ENCODE results near the gene SF3B2.
"Not testable (repeated sequence)": the region's sequence is repeated elsewhere in the genome, so short reads cannot be mapped to it uniquely, and the experiment has no call there.

SF3B2 gene, protein sequence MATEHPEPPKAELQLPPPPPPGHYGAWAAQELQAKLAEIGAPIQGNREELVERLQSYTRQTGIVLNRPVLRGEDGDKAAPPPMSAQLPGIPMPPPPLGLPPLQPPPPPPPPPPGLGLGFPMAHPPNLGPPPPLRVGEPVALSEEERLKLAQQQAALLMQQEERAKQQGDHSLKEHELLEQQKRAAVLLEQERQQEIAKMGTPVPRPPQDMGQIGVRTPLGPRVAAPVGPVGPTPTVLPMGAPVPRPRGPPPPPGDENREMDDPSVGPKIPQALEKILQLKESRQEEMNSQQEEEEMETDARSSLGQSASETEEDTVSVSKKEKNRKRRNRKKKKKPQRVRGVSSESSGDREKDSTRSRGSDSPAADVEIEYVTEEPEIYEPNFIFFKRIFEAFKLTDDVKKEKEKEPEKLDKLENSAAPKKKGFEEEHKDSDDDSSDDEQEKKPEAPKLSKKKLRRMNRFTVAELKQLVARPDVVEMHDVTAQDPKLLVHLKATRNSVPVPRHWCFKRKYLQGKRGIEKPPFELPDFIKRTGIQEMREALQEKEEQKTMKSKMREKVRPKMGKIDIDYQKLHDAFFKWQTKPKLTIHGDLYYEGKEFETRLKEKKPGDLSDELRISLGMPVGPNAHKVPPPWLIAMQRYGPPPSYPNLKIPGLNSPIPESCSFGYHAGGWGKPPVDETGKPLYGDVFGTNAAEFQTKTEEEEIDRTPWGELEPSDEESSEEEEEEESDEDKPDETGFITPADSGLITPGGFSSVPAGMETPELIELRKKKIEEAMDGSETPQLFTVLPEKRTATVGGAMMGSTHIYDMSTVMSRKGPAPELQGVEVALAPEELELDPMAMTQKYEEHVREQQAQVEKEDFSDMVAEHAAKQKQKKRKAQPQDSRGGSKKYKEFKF

DNA sequence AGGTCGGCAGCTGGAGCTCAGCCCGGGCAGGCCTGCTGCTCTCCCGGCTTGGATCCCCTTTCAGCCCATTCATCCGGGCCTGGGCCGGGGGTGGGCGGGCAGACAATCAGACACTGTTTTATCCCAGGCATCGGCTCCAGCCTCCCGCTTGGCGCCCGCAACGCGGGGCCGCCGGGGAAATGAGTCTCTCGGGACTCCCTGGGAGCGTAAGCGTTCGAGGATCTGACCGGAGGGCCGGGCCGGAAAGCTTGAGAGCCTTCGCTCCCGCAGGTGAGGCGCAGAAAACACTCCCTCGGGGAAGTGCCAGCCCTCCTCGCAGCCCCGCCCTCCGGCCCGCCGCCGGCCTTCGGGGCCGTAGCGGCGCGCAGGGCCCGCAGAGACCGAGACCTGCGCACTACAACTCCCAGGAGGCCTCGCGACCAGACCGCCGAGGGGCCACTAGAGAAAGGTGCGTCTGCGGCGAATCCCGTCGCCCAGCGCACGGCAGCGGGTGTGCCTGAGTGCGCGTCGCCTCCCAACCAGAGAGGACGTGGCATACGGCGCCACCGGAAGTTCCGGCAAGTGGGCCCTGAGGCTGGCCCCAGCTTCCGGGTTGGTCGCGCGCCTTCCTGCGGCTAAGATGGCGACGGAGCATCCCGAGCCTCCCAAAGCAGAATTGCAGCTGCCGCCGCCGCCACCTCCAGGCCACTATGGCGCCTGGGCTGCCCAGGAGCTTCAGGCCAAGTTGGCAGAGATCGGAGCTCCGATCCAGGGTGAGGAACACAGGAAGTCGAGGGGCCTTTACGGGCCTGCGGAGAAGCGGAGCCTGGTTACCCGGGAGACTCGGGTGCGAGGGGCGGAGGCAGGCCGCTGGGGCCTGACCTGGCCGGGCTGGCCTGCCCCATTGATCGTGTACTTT is at the start of gene SF3B2:
Gene SF3B2, plus strand, starts transcription at position 599 of the 898 bp plus-strand sequence. Its CDS starts 21 bp downstream, at position 620.
- DNase-seq (ENCODE audit: low read depth in 2 of 2), result peak; percentile 93 to 97

DNA sequence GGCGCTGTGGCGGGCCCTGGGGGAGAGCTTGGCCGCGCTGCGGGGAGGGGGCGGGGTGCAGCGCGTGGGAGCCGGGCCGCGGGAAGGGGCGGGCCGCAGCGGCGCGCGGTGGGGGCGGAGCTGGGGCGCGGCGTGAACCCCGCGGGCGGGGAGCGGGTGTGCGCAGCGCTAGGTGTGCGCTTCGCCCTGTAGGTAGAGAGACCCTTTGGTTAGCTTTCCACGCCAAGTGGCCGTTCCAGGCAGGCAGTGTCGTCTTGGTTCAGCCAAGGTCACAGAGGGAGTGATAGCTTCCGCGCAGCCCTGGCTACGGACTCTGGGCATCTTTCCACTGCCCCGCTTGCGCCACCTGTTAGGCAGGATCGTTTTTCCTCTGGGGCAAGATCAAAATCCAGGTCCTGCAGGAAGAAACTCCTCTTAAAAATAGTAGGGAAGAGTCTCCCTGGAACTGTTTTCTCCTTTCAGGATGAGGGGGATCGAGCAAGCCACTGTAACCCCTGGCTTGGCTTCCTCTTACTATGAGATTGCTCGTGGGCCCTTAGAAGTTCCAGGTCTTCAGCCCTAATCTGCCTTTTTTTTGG is 49.4 kb upstream of the SF3B2 start:
- no peak for DNase-seq (ENCODE audit: low read depth in 2 of 2)

DNA sequence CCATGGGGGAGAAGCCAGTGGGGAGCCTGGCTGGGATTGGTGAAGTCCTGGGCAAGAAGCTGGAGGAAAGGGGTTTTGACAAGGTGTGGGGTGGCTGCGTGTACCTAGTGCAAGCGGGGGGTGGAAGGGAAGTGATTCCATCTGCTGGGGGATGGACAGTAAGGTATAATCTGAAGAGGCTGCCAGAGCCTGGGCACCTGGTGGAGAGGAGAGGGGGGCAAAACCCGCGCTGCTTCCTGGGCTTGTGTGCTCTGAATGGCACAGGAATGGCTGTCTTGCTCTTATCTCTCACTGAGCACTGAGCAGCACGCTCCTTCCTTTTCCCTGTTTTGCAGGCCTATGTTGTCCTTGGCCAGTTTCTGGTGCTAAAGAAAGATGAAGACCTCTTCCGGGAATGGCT is 48.9 kb upstream of the SF3B2 start:
- no peak for DNase-seq (ENCODE audit: low read depth in 2 of 2)

DNA sequence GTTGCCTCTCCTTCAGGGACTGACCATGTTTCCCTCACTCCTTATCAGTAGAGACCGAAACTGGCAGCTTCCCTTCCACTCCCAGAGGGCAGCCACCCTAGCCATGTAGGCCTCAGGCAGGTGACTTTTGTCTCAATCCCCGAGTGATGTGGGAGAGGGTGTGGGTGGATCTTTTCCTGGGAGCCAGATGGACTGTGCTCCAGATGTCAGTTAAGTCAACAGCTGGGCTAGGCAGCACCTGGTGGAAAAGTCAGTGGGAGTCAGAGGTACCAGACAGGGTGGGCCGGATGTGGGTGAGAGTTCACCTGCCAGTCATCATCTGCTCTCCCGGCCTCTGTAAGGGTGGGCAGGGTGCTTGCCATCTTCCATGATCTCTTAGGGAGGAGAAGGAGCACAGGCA is 48.0 kb upstream of the SF3B2 start:
- DNase-seq (ENCODE audit: low read depth in 2 of 2), result no peak

DNA sequence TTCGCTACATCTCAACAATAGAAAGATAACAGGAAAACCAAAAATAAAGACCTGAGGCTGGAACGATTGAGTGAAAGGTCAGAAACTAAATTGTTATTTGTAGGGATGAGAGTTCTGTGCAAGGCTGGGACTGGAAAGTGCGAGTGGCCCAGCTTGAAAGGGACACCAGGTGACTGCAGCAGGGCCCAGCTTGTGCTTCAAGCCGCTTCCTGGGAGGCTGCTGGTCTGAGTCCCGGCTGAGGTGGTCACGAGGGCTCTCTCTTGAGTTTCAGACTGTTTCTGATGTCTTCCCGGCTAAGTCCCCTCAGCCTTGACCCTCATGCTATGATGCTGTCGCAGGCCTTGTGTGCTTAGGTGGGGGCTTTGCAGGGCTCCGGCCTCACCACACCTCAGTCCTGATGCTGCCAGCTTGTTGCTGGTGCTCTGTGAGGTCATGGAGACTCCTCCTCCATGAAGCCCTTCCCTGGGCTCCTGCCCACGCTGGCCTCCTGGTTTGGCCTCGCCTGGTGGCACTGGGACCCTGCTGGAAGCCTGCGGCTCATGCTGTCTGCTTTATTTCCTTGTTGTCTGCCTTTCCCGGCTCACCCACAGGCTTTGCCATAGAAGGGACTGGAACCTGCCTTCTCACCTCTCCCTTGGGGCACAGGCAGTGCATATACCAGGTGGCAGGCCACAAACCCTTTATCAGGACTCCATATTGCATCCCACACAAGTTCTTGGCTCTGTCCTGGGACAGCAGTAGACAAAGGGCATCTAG is 45.9 kb upstream of the SF3B2 start:
- no peak for DNase-seq (ENCODE audit: low read depth in 2 of 2)

DNA sequence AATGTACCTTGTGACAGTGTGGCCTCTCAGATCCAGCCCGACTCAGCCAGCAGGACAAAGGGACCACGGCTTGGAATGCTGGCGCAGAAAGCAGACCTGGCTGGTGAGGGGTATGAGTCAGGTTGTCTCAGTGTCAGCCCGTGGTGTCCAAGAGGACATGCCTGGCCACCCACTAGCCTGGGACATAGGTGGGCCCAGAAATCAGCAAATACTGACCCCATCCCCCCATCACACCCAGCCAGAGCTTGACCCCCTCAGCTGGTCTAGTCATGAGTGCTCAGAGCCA is 45.3 kb upstream of the SF3B2 start:
- no peak for DNase-seq (ENCODE audit: low read depth in 2 of 2)

DNA sequence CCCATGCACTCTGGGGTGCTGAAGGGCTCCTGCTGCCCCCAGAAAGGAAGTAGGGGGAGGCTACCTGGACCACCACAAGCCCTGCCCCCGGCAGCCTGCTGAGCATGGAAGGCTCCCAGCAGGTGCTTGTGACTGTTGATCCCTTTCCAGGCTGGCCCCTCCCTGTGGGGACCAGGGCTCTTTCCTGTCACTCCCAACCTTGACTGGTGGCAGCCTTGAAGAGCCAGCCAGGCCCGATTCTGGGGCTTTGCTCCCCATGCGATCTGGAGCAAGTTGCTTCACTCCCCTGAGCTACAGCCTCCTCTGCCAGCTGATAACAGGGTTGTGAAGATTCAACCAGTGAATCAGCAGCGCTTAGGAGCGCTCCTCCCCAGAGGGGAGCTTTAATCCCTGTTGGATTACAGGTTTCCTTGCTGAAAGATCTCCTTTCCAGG is 44.9 kb upstream of the SF3B2 start:
- no peak for DNase-seq (ENCODE audit: low read depth in 2 of 2)

DNA sequence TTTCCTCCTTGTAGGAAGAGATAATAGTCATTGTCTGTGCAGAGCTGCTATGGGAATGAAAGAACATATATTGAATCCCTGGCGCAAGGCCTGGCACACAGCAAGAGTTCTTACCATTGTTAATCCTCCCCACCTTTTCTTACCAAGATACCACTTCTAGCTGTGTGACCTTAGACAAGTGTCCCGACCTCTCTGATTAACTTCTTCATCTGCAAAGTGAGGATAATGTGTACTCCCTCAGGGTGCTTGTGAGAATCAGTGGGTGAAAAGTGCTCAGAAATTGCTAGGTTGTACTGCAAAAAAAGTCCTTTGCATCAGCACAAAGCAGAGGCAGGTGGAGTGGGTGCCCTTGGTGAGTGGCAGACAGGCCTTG is 44.1 kb upstream of the SF3B2 start:
- no peak for DNase-seq (ENCODE audit: low read depth in 2 of 2)

DNA sequence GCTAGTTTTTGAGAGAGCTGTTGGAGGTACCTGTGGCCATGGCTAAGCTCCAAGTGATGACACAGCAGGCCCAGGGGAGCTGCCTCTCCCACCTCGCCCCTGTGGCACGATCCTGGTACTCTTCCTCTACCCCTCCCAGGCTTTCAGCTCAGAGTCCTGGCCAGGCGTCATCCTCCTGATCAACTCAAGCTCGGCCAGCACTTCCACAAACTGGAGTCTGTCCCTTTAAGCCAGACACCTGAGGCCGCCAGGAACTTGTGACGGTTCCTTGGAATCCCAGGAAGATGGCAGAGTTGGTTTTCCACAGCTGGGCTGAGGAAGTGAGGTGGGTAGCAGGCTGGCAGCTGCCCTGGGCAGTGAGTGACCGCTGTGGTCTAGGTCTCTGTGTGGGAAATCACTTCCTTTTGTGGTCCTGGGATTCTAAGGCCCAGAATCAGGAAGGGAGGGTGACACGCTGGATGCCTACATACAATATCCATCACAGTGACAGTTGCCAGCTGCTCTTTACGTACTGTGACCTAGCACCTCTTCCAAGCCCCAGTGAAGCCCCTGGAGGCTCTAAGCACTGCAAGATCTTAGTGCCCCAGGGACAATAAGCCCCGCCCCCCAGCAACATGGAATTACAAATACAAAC is 43.6 kb upstream of the SF3B2 start:
- DNase-seq (ENCODE audit: low read depth in 2 of 2), result no peak

DNA sequence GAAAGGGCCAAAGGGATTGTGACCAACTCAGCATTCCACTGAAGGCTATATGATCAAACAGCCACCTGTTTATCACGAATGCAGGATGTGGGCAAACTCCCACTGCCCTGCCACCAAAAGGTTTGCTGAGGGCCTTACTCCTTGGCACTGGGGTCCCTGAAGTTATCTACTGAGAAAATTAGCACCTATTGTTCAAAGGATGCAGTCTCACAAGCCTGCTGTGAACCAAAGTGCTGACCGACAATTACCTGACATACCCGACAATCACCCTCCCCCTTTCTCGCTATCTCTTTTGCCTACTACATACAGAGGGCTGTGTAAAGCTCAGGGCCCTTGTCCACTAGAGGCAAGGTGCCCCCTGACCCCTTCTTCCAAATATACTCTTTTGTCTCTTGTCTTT is 42.1 kb upstream of the SF3B2 start:
- DNase-seq (ENCODE audit: low read depth in 2 of 2), result not testable (repeated sequence)

DNA sequence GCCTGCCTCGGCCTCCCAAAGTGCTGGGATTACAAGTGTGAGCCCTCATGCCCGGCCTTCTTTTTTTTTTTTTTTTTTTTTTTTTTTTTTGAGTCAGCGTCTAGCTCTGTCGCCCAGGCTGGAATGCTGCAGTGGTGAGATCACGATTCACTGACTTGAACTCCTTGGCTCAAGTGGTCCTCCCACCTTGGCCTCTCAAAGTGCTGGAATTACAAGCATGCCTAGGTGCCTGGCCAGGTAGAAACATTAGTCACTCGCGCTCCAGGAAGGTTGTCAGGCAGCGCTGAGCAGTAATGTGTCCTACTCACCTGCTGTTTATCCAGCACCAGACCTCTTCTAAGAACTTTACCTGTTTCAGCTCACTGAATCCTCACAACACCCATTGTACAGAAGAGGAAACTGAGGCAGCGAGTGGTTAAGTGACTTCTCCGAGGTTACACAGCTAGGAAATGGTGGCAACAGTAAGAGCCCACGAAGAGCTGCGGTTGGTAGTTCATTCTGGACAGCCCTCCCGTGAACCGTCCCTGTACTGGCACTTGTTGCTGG is 40.9 kb upstream of the SF3B2 start:
- no peak for DNase-seq (ENCODE audit: low read depth in 2 of 2)

DNA sequence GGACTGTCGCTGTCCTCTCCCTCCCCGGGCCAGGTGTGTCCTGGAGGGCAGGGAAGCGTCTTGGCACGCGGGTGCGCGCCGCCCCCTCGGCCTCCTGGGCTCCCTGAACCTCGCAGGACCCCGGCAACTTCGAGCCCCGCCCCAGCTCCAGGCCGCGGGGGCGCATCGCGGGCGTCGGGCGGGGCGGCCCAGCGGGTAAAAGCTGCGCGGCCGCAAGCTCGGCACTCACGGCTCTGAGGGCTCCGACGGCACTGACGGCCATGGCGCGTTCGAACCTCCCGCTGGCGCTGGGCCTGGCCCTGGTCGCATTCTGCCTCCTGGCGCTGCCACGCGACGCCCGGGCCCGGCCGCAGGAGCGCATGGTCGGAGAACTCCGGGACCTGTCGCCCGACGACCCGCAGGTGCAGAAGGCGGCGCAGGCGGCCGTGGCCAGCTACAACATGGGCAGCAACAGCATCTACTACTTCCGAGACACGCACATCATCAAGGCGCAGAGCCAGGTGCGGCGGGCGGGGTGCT is 40.3 kb upstream of the SF3B2 start, which contains the start of gene CST6:
Gene CST6, plus strand, starts transcription at position 224 of the 519 bp plus-strand sequence. Its CDS starts 37 bp downstream, at position 261.
- DNase-seq (ENCODE audit: low read depth in 2 of 2), result no peak

DNA sequence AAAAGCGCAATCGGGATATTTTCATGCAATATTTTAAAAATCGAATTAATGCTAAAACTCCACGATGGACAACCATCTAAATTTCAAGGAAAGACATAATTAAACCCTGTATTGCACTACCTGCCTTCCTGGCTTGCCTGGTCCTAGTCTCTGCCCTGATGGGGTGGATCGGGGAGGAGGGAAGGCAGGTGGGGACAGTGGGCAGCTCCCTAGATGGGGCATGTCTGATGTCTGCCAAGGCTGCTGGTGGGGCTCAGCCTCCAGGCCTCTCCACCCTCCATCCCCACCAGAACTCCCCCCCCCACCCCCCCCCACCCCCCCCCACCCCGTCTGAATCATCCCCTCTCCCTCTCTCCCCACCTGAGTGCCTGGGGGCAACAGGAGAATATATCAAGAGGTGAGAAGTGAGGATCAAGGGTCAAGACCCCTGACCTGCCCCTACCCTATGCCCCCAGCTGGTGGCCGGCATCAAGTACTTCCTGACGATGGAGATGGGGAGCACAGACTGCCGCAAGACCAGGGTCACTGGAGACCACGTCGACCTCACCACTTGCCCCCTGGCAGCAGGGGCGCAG is 39.7 kb upstream of the SF3B2 start:
- DNase-seq (ENCODE audit: low read depth in 2 of 2), result no peak

DNA sequence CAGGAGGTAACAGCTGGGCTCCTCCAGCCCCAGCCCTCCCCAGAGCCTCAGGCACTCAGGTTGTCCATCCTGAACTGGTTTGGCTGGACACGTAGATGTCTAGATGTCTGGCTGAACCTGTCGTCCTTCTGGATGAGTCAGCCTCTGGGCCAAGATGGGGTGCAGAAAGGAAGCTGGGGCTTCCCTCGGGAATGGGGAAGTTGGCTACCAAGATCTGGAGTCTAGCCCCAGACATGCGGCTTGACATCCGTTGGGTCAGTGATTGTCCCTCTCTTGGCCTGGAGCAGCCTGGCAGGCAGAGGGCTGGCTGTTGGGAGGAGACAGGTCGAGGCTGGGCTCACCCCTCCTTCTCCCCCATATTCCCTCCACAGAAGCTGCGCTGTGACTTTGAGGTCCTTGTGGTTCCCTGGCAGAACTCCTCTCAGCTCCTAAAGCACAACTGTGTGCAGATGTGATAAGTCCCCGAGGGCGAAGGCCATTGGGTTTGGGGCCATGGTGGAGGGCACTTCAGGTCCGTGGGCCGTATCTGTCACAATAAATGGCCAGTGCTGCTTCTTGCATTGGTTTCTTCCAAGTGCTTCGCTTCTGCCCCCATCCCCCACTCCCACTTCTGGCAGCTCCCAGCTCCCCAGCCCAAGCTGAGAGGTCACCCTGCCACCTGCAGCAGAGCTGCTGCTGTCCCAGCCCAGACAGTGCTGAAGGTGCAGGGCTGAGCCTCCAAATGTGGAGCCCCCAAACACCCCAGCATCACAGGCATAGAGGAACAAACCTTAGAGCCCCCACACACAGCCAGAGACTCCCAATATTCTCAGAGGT is 39.0 kb upstream of the SF3B2 start:
- no peak for DNase-seq (ENCODE audit: low read depth in 2 of 2)

DNA sequence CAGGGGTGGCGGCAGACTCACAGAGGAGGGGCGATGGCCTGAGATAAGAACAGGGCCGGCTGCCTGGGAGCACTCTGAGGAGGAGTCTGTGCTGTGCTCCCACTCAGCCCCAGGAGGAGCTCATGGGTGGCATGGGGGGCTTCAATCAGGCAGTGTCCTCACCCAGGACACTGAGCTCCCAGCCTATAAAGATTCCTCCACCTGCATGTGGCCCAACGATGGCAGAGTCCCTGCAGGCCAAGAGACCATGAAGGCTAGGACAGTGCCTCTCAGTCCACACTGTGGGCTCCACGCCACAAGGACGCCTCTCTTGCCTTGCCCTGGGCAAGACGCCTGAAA is 38.4 kb upstream of the SF3B2 start:
- no peak for DNase-seq (ENCODE audit: low read depth in 2 of 2)

DNA sequence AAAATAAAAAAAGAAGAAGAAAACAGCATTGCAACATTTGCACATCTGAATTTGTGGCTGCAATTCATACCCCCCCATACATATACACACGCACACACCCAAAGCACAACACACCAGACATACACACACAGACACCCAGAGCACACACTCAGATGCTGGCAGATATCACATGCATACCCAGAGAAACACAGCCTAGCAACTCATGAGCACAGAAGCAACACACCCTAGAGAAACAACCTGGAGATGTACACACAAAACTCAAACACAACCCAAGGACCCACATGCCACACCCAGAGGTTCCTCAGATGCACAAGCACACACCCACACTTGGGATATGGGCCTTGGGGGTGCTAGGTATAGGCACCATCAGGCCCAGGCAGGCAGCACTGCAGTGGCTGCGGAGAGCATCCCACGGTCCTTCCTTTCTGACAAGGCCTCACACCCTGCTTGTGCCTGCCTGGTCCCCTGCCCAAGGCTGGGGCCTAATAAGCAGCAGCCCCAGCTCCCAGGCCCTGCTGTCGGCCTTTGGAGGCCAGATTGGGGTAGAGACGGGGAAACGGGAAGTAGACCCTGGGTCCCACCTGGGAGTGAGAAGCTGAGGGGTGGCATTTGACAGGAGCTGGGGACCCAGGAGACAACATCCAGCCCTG is 37.2 kb upstream of the SF3B2 start:
- no peak for DNase-seq (ENCODE audit: low read depth in 2 of 2)

DNA sequence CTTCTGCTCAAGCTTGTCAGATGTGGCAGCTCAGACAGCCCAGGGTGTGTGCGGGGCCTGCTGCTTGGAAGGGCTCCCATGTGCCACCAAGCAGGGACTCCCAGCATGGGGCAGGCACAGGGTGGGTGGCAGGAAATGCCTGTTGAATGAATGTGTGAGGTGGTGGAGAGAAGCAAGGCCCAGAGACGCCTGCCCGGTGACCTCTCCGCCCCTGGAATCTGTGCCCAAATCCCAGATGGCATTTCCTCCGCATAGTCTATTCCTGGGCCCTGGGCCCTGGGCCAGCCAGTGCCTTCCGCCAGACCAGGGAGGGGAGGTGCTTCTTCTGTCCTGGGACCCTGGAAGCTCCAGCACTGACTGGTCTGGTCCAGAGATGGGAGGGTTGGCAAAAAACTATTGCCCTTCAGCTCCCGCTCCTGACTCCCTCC is 36.7 kb upstream of the SF3B2 start:
- DNase-seq (ENCODE audit: low read depth in 2 of 2), result no peak

All from stimulated activated CD4-positive, alpha-beta T cell treated with anti-CD3 and anti-CD28 coated beads, Interleukin-4, amount 100 ng/mL, for 48 hours (primary cell).